AG08395 (cell line): Measurements from ENCODE around the gene KCTD21.
A peak's percentile ranks its signal among the peaks of the same experiment; 100 is the strongest.

ENCODE experiments used
- DNase-seq: peaks from one replicate; pipeline ENCODE4 v3.0.0; 2012; ENCODE audit warnings: mixed read lengths, low spot score

KCTD21 gene

DNA sequence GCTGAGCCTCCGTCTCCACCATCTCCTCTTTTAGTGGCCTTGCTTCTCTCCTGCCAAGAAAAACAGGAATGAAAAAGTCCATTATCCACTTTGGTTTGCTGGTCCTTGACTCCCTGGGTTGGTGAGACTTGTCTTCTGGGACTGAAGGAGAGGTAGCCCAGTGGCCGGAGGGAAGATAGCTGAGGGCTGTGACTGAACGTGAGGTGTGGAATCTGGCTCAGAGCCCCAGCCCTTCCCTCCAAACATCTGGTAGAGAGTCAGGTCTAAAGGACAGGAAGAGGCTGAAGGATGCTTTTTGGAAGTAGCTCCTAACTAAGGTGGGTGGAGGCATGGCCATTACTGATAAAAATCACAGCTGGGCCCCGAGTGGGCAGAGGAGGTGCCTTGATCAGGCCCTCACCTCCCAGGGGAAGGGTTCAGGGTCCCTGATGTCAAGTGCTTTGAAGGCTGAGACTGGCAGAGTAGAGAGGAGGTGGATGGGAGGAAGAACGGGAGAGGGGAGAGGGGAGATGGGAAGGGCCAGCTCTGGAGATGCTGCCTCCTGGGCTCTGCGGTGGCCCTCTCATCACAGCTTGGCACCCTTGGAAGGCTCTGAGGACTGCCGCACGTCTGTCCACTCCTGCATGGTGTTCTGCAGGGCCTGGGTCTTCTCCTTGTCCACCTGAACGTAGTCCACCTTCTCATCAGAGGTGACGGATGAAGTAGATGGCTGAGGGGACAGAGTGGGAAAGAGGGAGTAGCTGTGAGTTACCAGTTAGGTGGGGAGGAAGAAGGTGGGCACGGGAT, 30.5 kb upstream of the KCTD21 start:
- no peak for DNase-seq

DNA sequence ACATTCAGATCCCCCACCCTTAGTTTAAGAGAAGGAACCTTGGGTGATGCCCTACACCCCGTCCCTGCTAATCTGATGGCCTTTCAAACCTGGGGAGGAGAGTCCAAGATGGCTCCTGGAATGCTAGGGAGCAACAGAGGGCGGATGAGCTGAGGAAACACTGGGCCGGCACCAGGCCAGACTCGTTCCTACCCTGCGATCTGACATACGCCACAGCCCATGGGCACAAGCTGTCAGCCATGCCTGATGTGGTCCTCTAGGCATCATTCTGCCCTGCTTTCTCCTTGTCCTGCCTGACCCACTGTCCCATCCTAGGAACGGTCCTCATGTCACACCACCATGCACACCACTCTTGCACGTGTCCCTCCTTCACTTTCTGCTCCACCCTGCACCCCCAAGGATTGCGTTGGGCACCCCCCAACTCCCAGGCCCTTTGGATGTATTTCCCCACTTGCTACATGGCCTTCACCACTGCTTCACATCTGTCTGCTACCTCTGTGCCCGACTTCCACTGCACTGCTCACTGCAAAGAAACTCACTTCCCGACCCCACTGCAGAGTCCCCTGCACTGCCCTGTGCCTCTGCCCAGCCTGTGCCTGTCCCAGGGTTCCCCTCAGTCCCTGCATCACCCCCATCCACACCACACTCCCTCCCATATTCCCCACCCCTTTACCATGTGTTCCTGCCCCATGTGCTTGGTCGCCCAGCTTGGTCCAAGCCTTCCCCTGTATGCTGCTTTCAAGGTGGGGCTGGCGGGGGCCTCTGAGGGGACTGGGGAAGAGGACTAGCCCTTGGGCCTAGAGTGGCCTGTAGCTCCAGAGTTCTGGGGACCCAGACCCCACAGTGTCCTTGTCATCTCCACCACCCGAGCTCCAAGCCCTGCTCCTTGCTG, 29.5 kb upstream of the KCTD21 start:
- DNase-seq = no peak

DNA sequence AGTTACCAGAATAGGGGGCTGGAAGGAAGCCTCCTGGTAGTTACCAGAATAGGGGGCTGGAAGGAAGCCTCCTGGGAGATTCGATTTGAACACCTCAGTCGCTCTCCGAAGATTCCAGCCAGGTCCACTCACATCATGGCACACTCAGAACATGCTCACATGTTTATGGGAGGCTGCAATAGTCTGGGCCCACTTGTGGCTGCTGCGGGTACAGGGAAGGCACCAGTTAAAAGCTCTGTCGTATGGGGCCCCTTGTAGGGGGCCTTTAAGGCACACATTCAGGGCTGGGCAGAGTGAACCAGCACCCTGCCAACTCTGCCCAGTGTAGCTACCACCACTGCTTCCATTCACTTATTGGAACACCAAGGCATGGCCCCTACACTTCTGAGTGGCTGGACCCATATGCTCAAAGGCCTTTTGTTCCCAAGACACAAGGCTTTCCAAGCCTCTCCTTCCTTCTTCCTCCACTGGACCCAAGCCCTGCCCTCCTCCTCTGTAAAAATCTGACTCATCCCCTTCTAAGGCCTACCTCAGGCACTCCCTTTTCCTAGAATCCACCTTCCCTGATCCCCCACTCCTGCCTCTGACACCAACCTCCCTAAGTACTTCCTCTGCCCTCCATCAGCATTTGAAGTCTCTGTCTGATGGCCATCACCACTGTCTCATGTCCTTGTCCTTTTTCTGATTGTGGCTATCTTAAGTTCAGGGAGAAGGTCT, 28.3 kb upstream of the KCTD21 start:
- DNase-seq = no peak

DNA sequence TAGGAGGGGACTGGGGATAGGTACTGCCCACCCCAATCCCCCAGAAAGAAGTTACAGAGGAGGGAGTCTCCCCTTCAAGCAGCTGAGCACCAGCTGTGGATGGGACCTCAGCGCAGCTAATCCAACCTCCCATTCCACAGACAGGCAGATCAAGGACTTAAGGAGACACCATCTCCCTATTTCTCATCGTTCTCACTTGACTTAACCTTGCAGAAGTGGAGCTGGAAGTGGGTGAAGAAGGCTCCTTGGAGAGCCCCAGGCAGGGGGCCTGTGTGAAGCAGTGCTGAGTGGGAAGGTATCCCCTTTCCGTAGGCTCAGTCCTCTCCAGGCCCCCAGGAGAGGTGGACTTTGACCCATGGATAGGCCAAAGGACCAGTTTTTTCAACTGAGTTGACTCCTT, 27.6 kb upstream of the KCTD21 start:
- DNase-seq = no peak

DNA sequence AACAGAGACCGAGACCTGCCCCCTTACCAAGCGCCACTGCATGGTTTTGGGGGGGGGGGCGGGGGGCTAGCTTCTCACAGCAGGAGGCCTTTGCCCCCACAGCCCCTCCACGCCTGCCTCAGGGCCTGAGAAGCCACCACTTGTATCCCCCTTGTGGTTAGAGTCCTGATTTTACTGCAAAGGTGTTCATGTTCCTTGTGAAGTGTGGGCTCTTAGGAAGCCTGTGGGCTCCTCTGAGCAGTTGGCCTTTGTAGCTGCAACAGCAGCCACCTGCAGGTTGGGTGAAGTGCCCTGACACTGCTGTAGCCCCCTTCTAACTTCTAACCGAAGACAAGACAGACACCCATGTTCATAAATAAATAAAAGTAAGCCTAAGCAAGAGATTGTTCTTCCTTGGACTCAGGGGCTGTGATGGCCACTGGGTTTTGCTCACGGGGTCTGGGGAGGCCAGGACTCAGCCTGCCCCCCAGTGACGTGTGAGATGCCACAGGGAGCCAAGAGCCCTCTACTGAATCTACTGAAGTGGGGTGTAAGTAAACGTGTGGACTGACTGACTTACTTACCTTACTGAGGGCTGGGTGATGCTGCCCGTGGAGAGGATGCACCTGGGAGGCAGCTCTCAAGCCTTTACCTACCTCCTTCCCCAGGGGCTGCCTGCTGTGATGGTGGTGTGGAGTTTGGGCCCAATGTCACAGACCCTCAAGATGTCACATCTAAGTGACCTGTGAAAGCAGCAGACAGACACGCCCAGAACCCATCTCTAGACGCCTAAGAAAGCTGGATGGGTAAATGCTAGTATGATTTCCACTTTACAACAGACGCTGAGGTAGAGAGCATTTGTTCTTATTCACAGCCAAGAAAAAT, 26.1 kb upstream of the KCTD21 start:
- no peak for DNase-seq

DNA sequence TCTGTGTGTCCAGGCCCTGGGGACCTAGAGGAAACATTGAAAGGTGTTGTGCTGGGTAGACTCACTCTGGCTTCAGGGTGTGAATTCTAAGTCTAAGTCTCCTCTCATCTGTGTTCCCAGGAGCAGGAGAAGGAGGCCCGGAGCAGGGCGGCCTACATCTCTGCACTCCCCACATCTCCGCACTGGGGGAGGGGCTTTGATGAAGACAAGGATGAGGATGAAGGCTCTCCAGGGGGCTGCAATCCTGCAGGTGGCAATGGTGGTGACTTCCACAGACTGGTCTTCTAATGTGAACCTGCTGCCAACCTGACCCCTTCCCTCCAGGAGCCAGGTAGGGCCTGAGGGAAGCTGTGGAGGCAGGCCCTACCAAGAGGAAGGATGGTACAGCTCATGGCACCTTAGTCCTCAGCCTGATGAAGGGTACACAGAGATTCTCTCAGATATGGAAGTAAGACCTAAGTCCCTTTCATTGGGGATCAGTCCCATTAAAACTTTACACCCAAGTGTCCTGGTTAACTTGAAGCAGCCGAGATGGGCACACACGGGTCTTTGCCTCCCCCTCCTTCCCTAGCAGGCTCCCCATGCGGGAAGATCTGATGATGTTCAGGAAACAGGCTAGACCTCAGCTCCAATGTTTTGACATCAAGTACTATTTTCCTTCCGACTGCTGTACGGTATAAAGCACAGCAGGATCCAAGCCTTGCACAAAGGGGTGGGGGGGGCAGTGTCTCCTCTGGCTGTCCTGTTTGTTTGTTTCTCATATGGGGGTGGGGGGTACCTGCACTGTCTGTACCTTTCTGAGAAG, 25.3 kb upstream of the KCTD21 start:
- DNase-seq = no peak

DNA sequence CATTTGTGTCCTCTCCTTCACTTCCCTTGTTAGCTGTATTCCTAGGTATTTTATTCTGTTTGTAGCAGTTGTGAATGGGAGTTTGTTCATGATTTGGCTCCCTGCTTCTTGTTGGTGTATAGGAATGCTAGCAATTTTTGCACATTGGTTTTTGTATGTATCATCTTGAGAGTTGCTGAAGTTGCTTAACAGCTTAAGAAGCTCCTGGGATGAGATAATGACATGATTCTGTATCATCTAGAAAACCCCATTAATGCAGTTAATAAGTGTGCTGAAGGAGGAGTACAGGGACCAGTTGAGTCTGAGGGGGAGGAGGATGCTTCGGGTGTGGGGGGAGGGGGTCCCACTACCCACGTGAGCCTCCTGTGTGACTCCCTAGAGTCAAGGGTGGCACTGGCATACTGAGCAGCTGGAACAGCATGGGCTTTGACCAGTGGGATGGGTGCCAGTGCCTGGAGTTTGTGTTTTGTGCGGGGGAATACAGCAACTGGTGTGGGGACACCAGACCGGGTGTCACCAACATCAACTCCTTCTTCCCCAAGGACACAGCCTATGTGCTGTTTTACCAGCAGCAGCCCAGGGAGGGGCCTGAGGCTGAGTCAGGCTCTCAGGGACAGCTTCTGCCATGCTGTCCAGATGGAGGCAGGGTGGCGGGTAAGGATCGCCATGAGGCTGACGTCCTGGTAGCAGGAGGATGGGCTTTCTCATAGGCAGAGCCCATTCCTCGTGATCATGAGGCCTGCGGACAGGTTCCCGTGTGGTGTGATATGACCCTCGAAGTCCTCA, 24.4 kb upstream of the KCTD21 start:
- peak; percentile 43 for DNase-seq

DNA sequence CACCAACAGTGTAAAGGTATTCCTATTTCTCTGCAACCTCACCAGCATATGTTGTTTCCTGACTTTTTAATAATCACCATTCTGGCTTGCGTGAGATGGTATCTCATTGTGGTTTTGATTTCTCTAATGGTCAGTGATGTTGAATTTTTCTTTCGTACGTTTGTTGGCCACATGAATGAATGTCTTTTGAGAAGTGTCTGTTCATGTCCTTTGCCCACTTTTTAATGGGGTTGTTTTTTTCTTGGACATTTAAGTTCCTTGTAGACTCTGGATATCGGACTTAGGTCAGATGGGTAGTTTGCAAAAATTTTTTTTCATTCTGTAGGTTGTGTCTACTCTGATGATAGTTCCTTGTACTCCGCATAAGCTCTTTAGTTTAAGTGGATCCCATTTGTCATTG, 23.1 kb upstream of the KCTD21 start:
- DNase-seq = no peak

DNA sequence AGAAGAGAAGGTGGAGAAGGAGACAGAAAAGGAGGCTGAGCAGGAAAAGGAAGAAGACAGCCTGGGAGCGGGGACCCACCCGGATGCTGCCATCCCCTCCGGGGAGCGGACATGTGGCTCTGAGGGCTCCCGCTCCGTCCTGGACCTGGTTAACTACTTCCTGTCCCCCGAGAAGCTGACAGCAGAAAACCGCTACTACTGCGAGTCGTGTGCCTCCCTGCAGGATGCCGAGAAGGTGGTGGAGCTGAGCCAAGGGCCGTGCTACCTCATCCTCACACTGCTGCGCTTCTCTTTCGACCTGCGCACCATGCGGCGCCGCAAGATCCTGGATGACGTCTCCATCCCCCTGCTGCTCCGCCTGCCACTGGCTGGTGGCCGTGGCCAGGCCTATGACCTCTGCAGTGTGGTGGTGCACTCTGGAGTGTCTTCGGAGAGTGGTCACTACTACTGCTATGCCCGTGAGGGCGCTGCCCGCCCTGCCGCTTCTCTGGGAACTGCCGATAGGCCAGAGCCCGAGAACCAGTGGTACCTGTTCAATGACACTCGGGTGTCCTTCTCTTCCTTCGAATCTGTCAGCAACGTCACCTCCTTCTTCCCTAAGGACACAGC, 21.7 kb upstream of the KCTD21 start:
- no peak for DNase-seq

DNA sequence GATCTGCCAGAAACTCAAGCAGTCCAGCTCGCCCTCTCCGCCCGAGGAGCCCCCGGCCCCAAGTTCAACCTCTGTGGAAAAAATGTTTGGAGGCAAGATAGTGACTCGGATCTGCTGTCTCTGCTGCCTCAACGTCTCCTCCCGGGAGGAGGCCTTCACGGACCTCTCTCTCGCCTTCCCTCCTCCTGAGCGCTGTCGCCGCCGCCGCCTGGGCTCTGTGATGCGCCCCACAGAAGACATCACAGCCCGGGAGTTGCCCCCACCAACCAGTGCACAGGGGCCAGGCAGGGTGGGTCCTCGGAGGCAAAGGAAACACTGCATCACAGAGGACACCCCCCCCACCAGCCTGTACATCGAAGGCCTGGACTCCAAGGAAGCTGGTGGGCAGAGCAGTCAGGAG, 21.1 kb upstream of the KCTD21 start:
- no peak for DNase-seq

DNA sequence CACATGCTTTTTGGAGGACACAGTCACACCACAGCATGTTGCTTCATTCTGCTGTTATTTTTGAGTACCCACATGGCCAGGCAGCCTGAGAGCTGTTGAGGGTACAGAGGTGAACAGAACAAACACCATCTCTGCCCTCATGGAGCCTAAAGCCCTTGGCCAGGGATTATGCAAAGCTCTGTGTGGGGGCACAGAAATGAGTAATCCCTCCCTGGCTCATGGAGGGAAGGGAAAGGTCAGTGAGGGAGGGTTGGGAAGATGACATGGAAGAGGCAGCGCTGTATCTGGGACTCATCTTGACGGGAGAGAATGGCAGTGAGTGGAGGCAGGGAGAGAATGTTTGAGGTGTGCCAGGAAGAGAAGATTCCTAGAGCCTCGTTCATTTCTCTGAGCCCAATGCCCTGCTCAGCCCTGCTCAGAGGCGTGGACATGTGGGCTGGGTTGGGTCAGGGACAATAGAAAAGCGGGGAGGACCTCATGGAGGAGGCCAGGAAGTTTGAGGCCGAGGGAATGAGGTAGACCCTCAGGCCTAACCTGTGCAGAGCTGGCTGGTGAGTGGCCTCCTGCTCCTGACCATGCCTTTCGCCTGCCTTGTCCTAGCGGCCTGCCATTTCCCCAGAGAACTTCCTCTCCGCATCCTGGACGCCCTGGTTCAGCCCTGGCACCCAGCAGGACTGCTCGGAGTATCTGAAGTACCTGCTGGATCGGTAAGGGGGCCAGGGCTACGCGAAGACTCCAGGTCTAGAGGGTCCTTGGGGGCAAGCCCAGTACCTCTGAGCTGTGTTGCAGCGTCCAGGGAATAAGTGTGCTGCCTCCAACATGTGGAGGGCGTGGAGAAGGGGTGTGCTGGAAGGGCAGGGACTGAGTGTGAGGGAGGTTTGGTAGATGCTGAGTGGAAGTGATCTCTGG, 20.1 kb upstream of the KCTD21 start:
- no peak for DNase-seq

DNA sequence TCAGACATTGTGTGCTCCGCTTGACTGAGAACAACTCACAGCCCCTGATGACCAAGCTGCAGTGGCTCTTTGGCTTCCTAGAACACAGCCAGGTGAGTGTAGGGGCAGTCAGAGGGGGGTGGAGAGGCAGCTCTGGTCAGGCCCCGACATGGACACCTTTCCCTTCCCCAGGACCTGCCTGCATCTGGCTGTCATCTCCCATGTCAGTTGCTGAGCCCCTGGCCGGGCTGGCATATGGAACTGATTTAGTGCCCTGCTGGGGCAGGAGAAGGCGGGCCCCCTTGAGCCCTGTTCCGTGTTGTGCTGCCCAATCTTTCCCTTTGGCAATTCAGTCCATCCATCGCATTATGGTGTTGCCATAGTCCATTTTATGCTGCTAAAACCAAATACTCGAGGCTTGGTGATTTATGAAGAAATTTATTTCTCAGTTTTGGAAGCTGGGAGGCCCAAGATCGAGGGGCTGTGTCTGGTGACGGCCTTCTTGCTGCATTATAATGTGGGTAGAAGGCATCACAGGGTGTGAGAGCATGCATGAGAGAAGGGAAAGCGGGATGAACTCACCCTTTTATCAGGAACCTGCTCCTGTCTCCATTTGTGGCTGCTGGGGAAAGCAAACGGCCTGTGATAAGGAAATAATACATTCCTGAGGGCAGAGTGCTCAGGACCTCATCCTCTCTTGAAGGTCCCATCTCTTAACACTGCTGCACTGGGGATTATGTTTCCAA, 19.3 kb upstream of the KCTD21 start:
- DNase-seq = no peak

DNA sequence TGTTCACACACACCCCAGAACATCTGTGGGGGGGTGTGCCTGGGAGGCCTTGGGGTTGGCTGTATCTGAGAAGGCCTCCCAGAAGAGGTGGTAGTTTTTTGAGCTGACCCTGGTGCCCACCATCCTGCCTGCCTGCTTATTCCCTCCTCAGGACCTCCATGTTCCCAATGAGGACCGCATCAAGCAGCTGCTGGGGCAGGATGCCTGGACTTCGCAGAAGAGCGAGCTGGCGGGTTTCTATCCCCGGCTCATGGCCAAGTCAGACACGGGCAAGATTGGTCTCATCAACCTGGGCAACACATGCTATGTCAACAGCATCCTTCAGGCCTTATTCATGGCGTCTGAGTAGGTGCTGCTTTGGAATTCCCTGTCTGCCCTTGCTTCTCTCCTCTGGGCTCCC, 17.3 kb upstream of the KCTD21 start:
- DNase-seq = no peak

DNA sequence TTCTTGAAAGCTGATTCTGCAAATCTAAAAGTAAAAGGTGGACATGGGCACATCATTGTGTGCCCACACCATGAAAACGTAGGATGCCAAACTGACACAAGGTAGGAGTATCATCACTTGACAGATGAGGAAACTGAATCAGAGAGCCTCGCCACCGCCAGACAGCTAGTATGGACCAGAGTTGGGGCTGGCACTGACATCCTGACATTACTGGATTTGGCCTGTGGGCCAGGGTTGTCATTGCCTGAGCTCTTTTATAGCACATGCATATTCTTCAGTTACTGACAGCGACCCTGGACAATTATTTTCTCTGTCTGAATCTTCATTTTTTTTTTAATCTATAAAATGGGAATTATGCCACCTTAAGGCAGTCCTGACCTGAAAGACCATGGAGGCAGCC, 16.8 kb upstream of the KCTD21 start:
- DNase-seq = no peak

DNA sequence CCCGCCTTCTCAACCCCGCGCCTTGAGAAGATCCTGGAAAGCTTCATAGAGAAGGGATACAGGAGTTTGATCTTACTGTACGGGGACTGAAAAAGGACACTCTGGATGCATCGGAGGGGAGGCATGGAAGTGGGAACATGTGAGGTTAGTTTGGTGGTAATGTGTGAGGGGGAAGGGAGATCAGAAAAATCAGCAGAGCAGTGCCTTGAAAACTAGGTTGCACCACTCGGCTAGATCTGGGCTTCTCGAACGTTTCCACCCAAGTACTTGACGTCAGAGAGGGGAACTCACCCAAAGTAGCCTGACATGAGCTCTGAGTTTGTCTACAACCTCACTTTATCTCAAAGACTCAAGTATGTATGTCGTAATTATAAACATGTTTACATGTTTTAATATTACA, 14.8 kb upstream of the KCTD21 start:
- DNase-seq = no peak

DNA sequence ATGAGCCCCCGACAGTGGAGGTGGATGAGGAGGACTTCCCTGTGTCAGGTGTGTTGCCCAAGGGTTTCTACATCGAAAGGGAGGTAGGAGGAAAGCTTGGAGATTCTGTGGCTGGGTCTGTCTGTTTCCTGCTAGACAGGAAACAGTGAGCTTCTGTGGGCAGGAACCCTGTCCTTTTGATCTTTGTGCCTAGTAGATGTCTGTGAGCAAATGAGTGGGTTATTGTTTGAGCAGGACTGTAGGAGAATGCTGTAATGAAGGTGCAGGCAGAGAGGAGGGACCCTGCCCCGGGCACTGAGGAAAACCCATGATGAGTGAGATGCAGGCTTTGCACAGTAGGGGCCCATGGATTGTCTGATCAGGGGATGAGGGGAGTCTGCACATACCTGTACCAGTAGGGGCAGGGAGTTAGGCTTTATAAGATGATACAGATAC, 14.3 kb upstream of the KCTD21 start:
- DNase-seq = no peak

DNA sequence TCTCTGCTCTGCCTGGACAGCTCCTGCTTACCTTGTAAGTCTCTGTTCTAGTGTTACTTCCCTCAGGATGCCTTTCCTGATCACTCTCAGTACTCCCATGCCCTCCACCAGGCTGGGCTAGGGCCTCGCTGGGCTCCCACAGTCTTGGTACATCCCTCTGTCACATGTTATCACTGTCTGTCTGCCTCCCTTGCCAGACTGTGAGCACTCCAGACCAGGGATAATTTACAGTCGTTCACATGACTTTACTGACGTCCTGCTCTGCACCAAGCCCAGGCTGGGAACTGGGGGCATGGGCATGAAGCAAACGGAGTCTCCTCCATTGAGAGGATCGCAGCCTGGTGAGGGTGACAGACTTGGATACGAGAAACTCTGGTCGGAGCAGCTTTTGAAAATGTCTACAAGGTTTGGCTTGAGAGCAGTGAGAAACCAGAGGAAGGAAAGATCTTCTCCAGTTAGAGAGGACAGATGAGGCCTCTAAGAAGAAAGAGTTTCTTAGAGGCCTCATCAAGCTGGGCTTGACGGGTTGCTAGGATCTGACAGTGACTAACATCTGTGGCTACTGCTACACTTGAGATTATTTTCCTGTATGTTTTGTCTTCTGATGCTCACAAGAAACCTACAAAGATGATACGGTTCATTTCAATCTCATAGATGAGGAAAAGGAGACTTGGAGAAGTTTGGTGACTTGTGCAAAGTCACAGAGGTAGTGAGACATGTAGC, 12.8 kb upstream of the KCTD21 start:
- DNase-seq = no peak
